H1 (cell line): ENCODE data around the gene HES1. TPM values are rescaled to one million over a fixed set of nuclear protein-coding genes. Genes with fewer than 3 reads are reported as not detected.

Experiments used
- CTCF ChIA-PET: fragments of 300-600 bp; sonication (Branson Sonifier 250); formaldehyde crosslinking; loops from one replicate; lab custom pipeline; 2021; ENCODE audit not compliant: partially characterized antibody; lab: Charles Lee
- POLR2A ChIA-PET: fragments of 300-600 bp; sonication (Branson Sonifier 250); formaldehyde crosslinking; loops from one replicate; lab custom pipeline; 2021; ENCODE audit warnings: inconsistent platforms; ENCODE audit not compliant: partially characterized antibody; lab: Charles Lee
- DNase-seq, 2 experiments: peaks; one replicate each; pipeline versions ENCODE4 v3.0.0 to v3.0.0-alpha.2; 2010 to 2022; ENCODE audit warnings: low spot score in 2 of 2, low read depth in 1 of 2, mixed read lengths in 1 of 2
- FAIRE-seq: peaks from 2 replicates; lab custom pipeline; 2011; peaks lifted over from hg19 to GRCh38; lab: Jason Lieb, UNC
- H2AFZ ChIP-seq: 2 replicates; pipeline ENCODE4 v1.8.1; 2012; ENCODE audit warnings: low read length, inconsistent platforms
- H2AK5ac ChIP-seq: 2 replicates; pipeline ENCODE4 v1.6.1; 2013; ENCODE audit warnings: low read depth, low read length
- H2BK120ac ChIP-seq: replicated peaks from 2 replicates; pipeline ENCODE3; 2013; ENCODE audit warnings: low read depth, low read length, inconsistent platforms
- H2BK12ac ChIP-seq: 2 replicates; pipeline ENCODE4 v1.6.1; 2013; ENCODE audit warnings: low read depth, low read length
- H2BK15ac ChIP-seq: 2 replicates; pipeline ENCODE4 v1.6.1; 2013; ENCODE audit warnings: low read length
- H2BK20ac ChIP-seq: 2 replicates; pipeline ENCODE4 v1.6.1; 2013; ENCODE audit warnings: low read length
- H2BK5ac ChIP-seq: 2 replicates; pipeline ENCODE4 v1.6.1; 2013; ENCODE audit warnings: low read depth, low read length
- H3K14ac ChIP-seq: 2 replicates; pipeline ENCODE4 v1.6.1; 2013; ENCODE audit warnings: inconsistent platforms; ENCODE audit not compliant: insufficient read length
- H3K18ac ChIP-seq: 2 replicates; pipeline ENCODE4 v1.6.1; 2013; ENCODE audit warnings: low read length; ENCODE audit errors: extremely low read depth
- H3K23ac ChIP-seq: 2 replicates; pipeline ENCODE4 v1.6.1; 2013; ENCODE audit warnings: inconsistent platforms; ENCODE audit not compliant: insufficient read length
- H3K23me2 ChIP-seq: 2 replicates; pipeline ENCODE4 v1.6.1; 2013; ENCODE audit warnings: low read depth, low read length
- H3K27ac ChIP-seq: 2 replicates; pipeline ENCODE4 v1.6.1; 2011; ENCODE audit warnings: low read depth, low read length, inconsistent platforms
- H3K27me3 ChIP-seq, 4 experiments: replicated peaks in 1 of 4; 1 replicate in 1 of 4; 2 replicates in 3 of 4; pipeline versions ENCODE4 v1.6.1 to v1.8.1; 2011 to 2013; ENCODE audit warnings: low read length in 3 of 4, mild to moderate bottlenecking in 3 of 4, inconsistent platforms in 2 of 4, mixed read lengths in 2 of 4, moderate library complexity in 1 of 4; ENCODE audit not compliant: control insufficient read depth in 3 of 4, insufficient read depth in 3 of 4; ENCODE audit errors: extremely low read depth in 1 of 4
- H3K36me3 ChIP-seq, 4 experiments: 2 replicates each; pipeline versions ENCODE4 v1.6.1 to v1.8.1; 2011 to 2013; ENCODE audit warnings: mild to moderate bottlenecking in 4 of 4, low read length in 3 of 4, moderate library complexity in 2 of 4, control low read depth in 1 of 4, inconsistent platforms in 1 of 4; ENCODE audit not compliant: insufficient read depth in 4 of 4, control insufficient read depth in 2 of 4
- H3K4ac ChIP-seq: replicated peaks from 2 replicates; pipeline ENCODE3; 2013; ENCODE audit warnings: low read length, low read depth, mixed read lengths, inconsistent platforms; ENCODE audit not compliant: insufficient read length
- H3K4me1 ChIP-seq, 4 experiments: replicated peaks in 1 of 4; 1 replicate in 1 of 4; 2 replicates in 3 of 4; pipeline versions ENCODE4 v1.6.1 to v1.8.1; 2011 to 2013; ENCODE audit warnings: low read length in 3 of 4, inconsistent platforms in 2 of 4, mixed read lengths in 1 of 4; ENCODE audit not compliant: insufficient read depth in 4 of 4, control insufficient read depth in 3 of 4
- H3K4me2 ChIP-seq, 2 experiments: 2 replicates each; pipeline versions ENCODE4 v1.6.1 to v1.8.1; 2011 to 2013; ENCODE audit warnings: low read depth in 2 of 2, low read length in 2 of 2, control low read depth in 1 of 2, inconsistent platforms in 1 of 2, mild to moderate bottlenecking in 1 of 2; ENCODE audit not compliant: insufficient read depth in 1 of 2
- H3K4me3 ChIP-seq, 4 experiments: fragments of 200-600, 300-600 bp in 1 of 4; sonication (generic), shearing (Covaris generic), sonication (Bioruptor Twin) in 1 of 4; 2 replicates each; pipeline versions ENCODE4 v1.5.1 to v1.8.1; 2011 to 2016; ENCODE audit warnings: low read length in 4 of 4, low read depth in 3 of 4, control low read depth in 2 of 4, inconsistent platforms in 2 of 4, mild to moderate bottlenecking in 2 of 4, mixed read lengths in 1 of 4, moderate library complexity in 1 of 4; ENCODE audit not compliant: insufficient read depth in 2 of 4; ENCODE audit errors: extremely low read depth in 1 of 4
- H3K56ac ChIP-seq: replicated peaks from 2 replicates; pipeline ENCODE3; 2013; ENCODE audit warnings: low read depth, mild to moderate bottlenecking, mixed read lengths, low read length, inconsistent platforms; ENCODE audit not compliant: insufficient read length
- H3K79me1 ChIP-seq: 2 replicates; pipeline ENCODE4 v1.6.1; 2013; ENCODE audit warnings: low read depth, low read length, control low read depth
- H3K79me2 ChIP-seq, 2 experiments: 2 replicates each; pipeline versions ENCODE4 v1.6.1 to v1.8.1; 2012 to 2013; ENCODE audit warnings: low read length in 2 of 2, mild to moderate bottlenecking in 2 of 2, inconsistent platforms in 1 of 2; ENCODE audit not compliant: insufficient read depth in 2 of 2, control insufficient read depth in 1 of 2
- H3K9ac ChIP-seq, 4 experiments: replicated peaks in 1 of 4; 1 replicate in 1 of 4; 2 replicates in 3 of 4; pipeline versions ENCODE4 v1.6.1 to v1.8.1; 2011 to 2013; ENCODE audit warnings: low read depth in 3 of 4, low read length in 3 of 4, control low read depth in 2 of 4, mild to moderate bottlenecking in 2 of 4, moderate library complexity in 2 of 4, inconsistent platforms in 1 of 4; ENCODE audit errors: extremely low read depth in 1 of 4
- H3K9me3 ChIP-seq, 2 experiments: 2 replicates each; pipeline versions ENCODE4 v1.6.1 to v1.8.1; 2012 to 2013; ENCODE audit warnings: mild to moderate bottlenecking in 2 of 2, moderate library complexity in 2 of 2, control low read depth in 1 of 2, inconsistent platforms in 1 of 2, low read depth in 1 of 2, low read length in 1 of 2, mixed read lengths in 1 of 2; ENCODE audit not compliant: insufficient read depth in 2 of 2
- H4K20me1 ChIP-seq, 2 experiments: replicated peaks in 1 of 2; 2 replicates each; pipeline versions ENCODE3 to v1.8.1; 2011 to 2013; ENCODE audit warnings: inconsistent platforms in 2 of 2, low read length in 2 of 2, mild to moderate bottlenecking in 1 of 2; ENCODE audit not compliant: insufficient read depth in 2 of 2, control insufficient read depth in 1 of 2
- H4K5ac ChIP-seq: 2 replicates; pipeline ENCODE4 v1.6.1; 2013; ENCODE audit warnings: low read length, low read depth, mixed read lengths, inconsistent platforms; ENCODE audit not compliant: insufficient read length
- H4K8ac ChIP-seq: 2 replicates; pipeline ENCODE4 v1.8.0; 2013; ENCODE audit warnings: mild to moderate bottlenecking, moderate library complexity, low read length, inconsistent platforms; ENCODE audit not compliant: insufficient read depth; ENCODE audit errors: extremely low read depth
- H4K91ac ChIP-seq: replicated peaks from 2 replicates; pipeline ENCODE3; 2013; ENCODE audit warnings: low read length, mixed read lengths, inconsistent platforms; ENCODE audit not compliant: insufficient read length
- EZH2 ChIP-seq: fragments of 200-600 bp; sonication (generic); IDR thresholded peaks from 2 replicates; pipeline ENCODE4 v1.7.1; 2012; ENCODE audit warnings: low read depth, mild to moderate bottlenecking, moderate library complexity, low read length, inconsistent platforms; ENCODE audit not compliant: severe bottlenecking
- HDAC2 ChIP-seq, 2 experiments: fragments of 300-600 bp in 1 of 2; sonication (generic) in 1 of 2; IDR thresholded peaks; 2 replicates each; pipeline ENCODE4 v1.6.1; 2011 to 2012; ENCODE audit warnings: low read depth in 2 of 2, low read length in 2 of 2, mild to moderate bottlenecking in 2 of 2, moderate library complexity in 2 of 2, borderline replicate concordance in 1 of 2, inconsistent platforms in 1 of 2
- KDM1A ChIP-seq: fragments of 200-600, 300-600 bp; sonication (generic); IDR thresholded peaks from 2 replicates; pipeline ENCODE4 v1.7.1; 2016; ENCODE audit warnings: mild to moderate bottlenecking, low read length, borderline replicate concordance
- KDM5A ChIP-seq: fragments of 200-600 bp; IDR thresholded peaks from 2 replicates; pipeline ENCODE4 v1.7.1; 2012; ENCODE audit warnings: mild to moderate bottlenecking, low read length, inconsistent platforms, mixed read lengths
- NRF1 ChIP-seq: IDR thresholded peaks from 2 replicates; pipeline ENCODE4 v1.6.1; 2011; ENCODE audit warnings: mild to moderate bottlenecking, low read depth, low read length, improper control_type of control experiment
- RFX5 ChIP-seq: IDR thresholded peaks from 2 replicates; pipeline ENCODE4 v1.6.1; 2011; ENCODE audit warnings: low read depth, low read length, improper control_type of control experiment, borderline replicate concordance
- SIRT6 ChIP-seq: IDR thresholded peaks from one replicate; pipeline ENCODE4 v1.7.1; 2012; ENCODE audit warnings: low read length, inconsistent platforms
- SIX5 ChIP-seq: IDR thresholded peaks from 2 replicates; pipeline ENCODE4 v1.6.1; 2011; ENCODE audit warnings: mild to moderate bottlenecking, low read depth, low read length
- SRF ChIP-seq: IDR thresholded peaks from 2 replicates; pipeline ENCODE4 v1.6.1; 2011; ENCODE audit warnings: mild to moderate bottlenecking, low read depth, low read length, moderate library complexity
- SUZ12 ChIP-seq: fragments of 200-600 bp; sonication (generic); IDR thresholded peaks from 2 replicates; pipeline ENCODE4 v1.6.1; 2012; ENCODE audit warnings: mild to moderate bottlenecking, inconsistent platforms, low read length, moderate library complexity, mixed read lengths
- WGBS, 2 experiments: shearing (Covaris generic) in 1 of 2; methylation state at CpG; one replicate each; pipeline versions ENCODE4 v1.1.6 to v1.1.7; 2013 to 2015; ENCODE audit warnings: low lambda C conversion rate in 2 of 2, mixed read lengths in 2 of 2, inconsistent platforms in 1 of 2, low coverage in 1 of 2, missing lambda C conversion rate in 1 of 2; ENCODE audit not compliant: insufficient replicate concordance in 2 of 2, insufficient coverage in 1 of 2, insufficient read length in 1 of 2; ENCODE audit errors: extremely low coverage in 1 of 2, missing lambda C conversion rate in 1 of 2; 5-methylcytosine and 5-hydroxymethylcytosine counted together
- polyA plus RNA-seq, 7 experiments: library from polyadenylated mRNA; depleted of rRNA in 3 of 7; stranded (reverse) in 5 of 7; unstranded in 2 of 7; fragments of >200 nt in 5 of 7; fragments of 200-250 nt in 2 of 7; gene quantifications; 1 replicate in 5 of 7; 2 replicates in 1 of 7; 4 replicates in 1 of 7; pipeline versions ENCODE4 v1.2.1 to v1.2.3, GENCODE V29; 2011 to 2013; ENCODE audit warnings: missing spikeins in 2 of 7, mixed read lengths in 2 of 7
- total RNA-seq: library from RNA; stranded (reverse); fragmentation: NEBNext Ultra II Directional; extraction: Animal tissue kit (Norgen Biotek cat#: 25700); gene quantifications from 2 replicates; pipeline ENCODE4 v1.2.1, GENCODE V29; 2021
- TF ChIP-seq, protein P1 (sequence below): IDR thresholded peaks from 2 replicates; pipeline ENCODE4 v1.6.1; 2012; ENCODE audit warnings: inconsistent platforms

The HES1 gene
- total and polyA plus RNA-seq, 2 of the 8 experiments (the other 6 are each of a cell fraction or from before 2014, with no cell fraction given): 7.9 to 12.9 TPM

DNA sequence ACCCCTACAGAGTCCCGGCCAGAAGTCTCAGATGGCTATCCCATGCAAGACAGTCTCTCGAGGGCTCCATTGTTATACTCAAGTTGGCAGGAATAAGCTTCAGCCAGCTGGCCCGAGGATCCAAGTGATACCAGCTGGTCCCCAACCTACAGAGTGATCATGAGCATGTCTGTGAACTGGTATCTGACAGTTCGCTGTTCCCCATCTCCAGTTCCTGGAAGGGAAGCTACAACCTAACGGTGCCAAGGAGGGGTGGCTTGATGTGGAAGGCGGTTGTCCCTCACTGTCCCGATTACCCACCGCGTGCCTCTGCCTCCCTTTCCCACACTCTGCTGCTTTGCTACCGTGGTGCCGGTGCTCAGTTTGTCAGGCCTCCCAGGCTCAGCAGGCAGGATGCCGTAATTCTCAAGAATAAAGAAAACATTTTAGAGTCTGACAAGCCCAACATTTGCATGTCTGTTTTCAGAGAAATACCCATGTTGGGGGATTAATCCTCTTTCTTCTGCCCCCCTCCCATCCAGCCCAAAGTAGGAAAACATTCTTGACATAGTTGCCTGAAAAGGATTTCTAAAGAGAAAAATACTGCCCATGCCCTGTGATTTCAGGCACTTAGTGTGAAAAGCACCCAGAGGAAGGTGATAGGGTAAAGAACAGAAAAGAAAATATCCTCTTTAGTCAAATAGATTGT lies 49.4 kb upstream of the HES1 start:
- peaks cover 0 to 7% (median 0%) of the 10 kb centered on the region in 4 experiments; a peak in 2 of 7 replicates for H3K27me3 ChIP-seq
- no peaks in the 10 kb centered on the region for H3K9me3 ChIP-seq
- H3K9ac ChIP-seq: no peak overlapping the region
- ChIA-PET POLR2A (interaction anchor here (1.0 to 1.5 kb wide), 2 partner anchors 15 to 46 kb away, joined by 4 read pairs; no protein-coding TSS in a partner anchor), CTCF (interaction anchor here (0.5 to 2.0 kb wide), 9 partner anchors 9 to 489 kb away, joined by 3 to 8 read pairs (median 4); no protein-coding TSS in a partner anchor)
- H2BK120ac ChIP-seq: peak overlapping the region; percentile 41
- H2BK5ac ChIP-seq: peak overlapping the region; percentile 76; the same call in 1 of the 2 replicates
- H3K36me3 ChIP-seq: no peaks in the 10 kb centered on the region
- H3K23me2 ChIP-seq: no peaks in the 10 kb centered on the region
- 30% methylated on average over 12 of the region's 12 CpGs; no CpG with 5 or more reads in 1 of the 2 experiments for WGBS, 2 experiments
- no peaks in the 10 kb centered on the region for H3K79me2 ChIP-seq
- H3K23ac ChIP-seq: no peak overlapping the region
- peak overlapping the region; percentile 34 to 46 for H3K4me2 ChIP-seq
- H3K27ac ChIP-seq: no peak overlapping the region
- H3K4ac ChIP-seq: peak overlapping the region; percentile 47
- H2AK5ac ChIP-seq: peak overlapping the region; percentile 55
- H3K14ac ChIP-seq: no peak overlapping the region
- peak; percentile 53 to 64 for DNase-seq
- no peaks in the 10 kb centered on the region for H4K20me1 ChIP-seq
- peak overlapping the region; percentile 51 for H4K91ac ChIP-seq
- peak overlapping the region in 1 of 4 experiments; percentile 2; a peak in 2 of 8 replicates for H3K4me3 ChIP-seq
- peak overlapping the region; percentile 78; the same call in 1 of the 2 replicates for H2AFZ ChIP-seq
- peaks cover 8 to 21% (median 13%) of the 10 kb centered on the region in 4 experiments for H3K4me1 ChIP-seq
- no peak overlapping the region for H3K56ac ChIP-seq
- H3K79me1 ChIP-seq: no peaks in the 10 kb centered on the region
- peak overlapping the region; percentile 97 for H2BK12ac ChIP-seq
- H2BK15ac ChIP-seq: peak overlapping the region; percentile 95; the same call in 1 of the 2 replicates
- peak overlapping the region; percentile 86 for H4K8ac ChIP-seq
- peak overlapping the region; percentile 92 for H2BK20ac ChIP-seq
- H4K5ac ChIP-seq: peak overlapping the region; percentile 63
- peak overlapping the region; percentile 65 for H3K18ac ChIP-seq
- FAIRE-seq: no peak
- TF ChIP-seq NRF1 (no peak), HDAC2 (IDR thresholded peaks at IDR 0.05; ENCODE audit: borderline replicate concordance in 1 of 2, low read depth in 2 of 2, low read length in 2 of 2) (peak; percentile 31 to 75; a peak in 2 of 4 replicates), EZH2 (no peak), SRF (no peak), SIRT6 (no peak), SIX5 (no peak), KDM1A (no peak), RFX5 (no peak), KDM5A (no peak), SUZ12 (no peak)
- TF ChIP-seq, protein P1, sequence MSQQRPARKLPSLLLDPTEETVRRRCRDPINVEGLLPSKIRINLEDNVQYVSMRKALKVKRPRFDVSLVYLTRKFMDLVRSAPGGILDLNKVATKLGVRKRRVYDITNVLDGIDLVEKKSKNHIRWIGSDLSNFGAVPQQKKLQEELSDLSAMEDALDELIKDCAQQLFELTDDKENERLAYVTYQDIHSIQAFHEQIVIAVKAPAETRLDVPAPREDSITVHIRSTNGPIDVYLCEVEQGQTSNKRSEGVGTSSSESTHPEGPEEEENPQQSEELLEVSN: peak; percentile 93
